SK-N-SH (cell line): ENCODE measurements around the gene ASIC3. TPM values are rescaled to one million over a fixed set of nuclear protein-coding genes. Genes with fewer than 3 reads are reported as not detected.

Experiments
- CTCF ChIA-PET: fragments of 300-600, 350-600 bp; formaldehyde crosslinking; extraction: SDS; loops from one replicate; lab custom pipeline; 2021; lab: Yijun Ruan, JAX
- POLR2A ChIA-PET: fragments of 350-600 bp; sonication (Branson Sonifier 250); formaldehyde crosslinking; extraction: SDS; loops from one replicate; lab custom pipeline; 2020; ENCODE audit warnings: antibody characterized with exemption, inconsistent platforms; lab: Yijun Ruan, JAX
- DNase-seq: peaks from one replicate; pipeline ENCODE4 v3.0.0; 2012
- H2AFZ ChIP-seq: fragments of 200-600 bp; sonication (generic); 2 replicates; pipeline ENCODE4 v1.8.1; 2016; ENCODE audit warnings: antibody characterized with exemption, mild to moderate bottlenecking, low read depth
- H3F3A ChIP-seq: fragments of 200-600 bp; sonication (generic); replicated peaks from 2 replicates; pipeline ENCODE3; 2016; ENCODE audit warnings: antibody characterized with exemption, mild to moderate bottlenecking; ENCODE audit not compliant: insufficient read depth
- H3K27ac ChIP-seq, 2 experiments: fragments of 200-500 bp in 1 of 2; fragments of 200-600 bp in 1 of 2; sonication (Bioruptor generic) in 1 of 2; sonication (generic), shearing (Covaris generic) in 1 of 2; 2 replicates each; pipeline versions ENCODE4 v1.5.1 to v1.6.1; 2014 to 2016; ENCODE audit warnings: low read depth in 2 of 2, inconsistent platforms in 1 of 2, low read length in 1 of 2, mild to moderate bottlenecking in 1 of 2, mixed read lengths in 1 of 2
- H3K27me3 ChIP-seq: fragments of 200-600 bp; sonication (generic), shearing (Covaris generic); 2 replicates; pipeline ENCODE4 v1.6.1; 2016; ENCODE audit warnings: mixed run types; ENCODE audit not compliant: insufficient read depth
- H3K36me3 ChIP-seq, 2 experiments: fragments of 200-500 bp in 1 of 2; fragments of 200-600 bp in 1 of 2; sonication (Bioruptor generic) in 1 of 2; sonication (generic) in 1 of 2; replicated peaks in 1 of 2; 2 replicates each; pipeline versions ENCODE3 to v1.5.1; 2014 to 2016; ENCODE audit warnings: low read length in 1 of 2, mild to moderate bottlenecking in 1 of 2; ENCODE audit not compliant: insufficient read depth in 2 of 2, control insufficient read depth in 1 of 2
- H3K4me1 ChIP-seq, 2 experiments: fragments of 200-500 bp in 1 of 2; fragments of 200-600 bp in 1 of 2; sonication (Bioruptor generic) in 1 of 2; sonication (generic), shearing (Covaris generic) in 1 of 2; 2 replicates each; pipeline versions ENCODE4 v1.5.1 to v1.6.1; 2014 to 2016; ENCODE audit warnings: low read depth in 1 of 2, low read length in 1 of 2, mixed run types in 1 of 2; ENCODE audit not compliant: insufficient read depth in 2 of 2, control insufficient read depth in 1 of 2
- H3K4me2 ChIP-seq: fragments of 200-600 bp; sonication (generic), shearing (Covaris generic); 2 replicates; pipeline ENCODE4 v1.6.1; 2017; ENCODE audit warnings: mixed run types
- H3K4me3 ChIP-seq, 2 experiments: fragments of 200-500 bp in 1 of 2; fragments of 200-600 bp in 1 of 2; sonication (Bioruptor generic) in 1 of 2; sonication (generic), shearing (Covaris generic) in 1 of 2; 2 replicates each; pipeline versions ENCODE4 v1.5.1 to v1.8.1; 2014 to 2016; ENCODE audit warnings: low read depth in 2 of 2, inconsistent platforms in 1 of 2, low read length in 1 of 2, mild to moderate bottlenecking in 1 of 2, mixed read lengths in 1 of 2, moderate library complexity in 1 of 2
- H3K79me2 ChIP-seq: fragments of 200-600 bp; sonication (generic); 2 replicates; pipeline ENCODE4 v1.8.1; 2017; ENCODE audit warnings: mild to moderate bottlenecking; ENCODE audit not compliant: insufficient read depth
- H3K9ac ChIP-seq: fragments of 200-600 bp; sonication (generic); 2 replicates; pipeline ENCODE4 v1.6.1; 2017; ENCODE audit warnings: mixed run types
- H3K9me2 ChIP-seq: fragments of 200-600 bp; sonication (generic); 2 replicates; pipeline ENCODE4 v1.6.1; 2017; ENCODE audit warnings: mixed run types
- H3K9me3 ChIP-seq: fragments of 200-600 bp; sonication (generic); 2 replicates; pipeline ENCODE4 v1.6.1; 2017; ENCODE audit warnings: mixed run types, mild to moderate bottlenecking, moderate library complexity
- H4K20me1 ChIP-seq: fragments of 200-600 bp; sonication (generic); 2 replicates; pipeline ENCODE4 v1.6.1; 2017; ENCODE audit warnings: mild to moderate bottlenecking, mixed run types; ENCODE audit not compliant: insufficient read depth
- CHD2 ChIP-seq: fragments of 150-350 bp; IDR thresholded peaks from 2 replicates; pipeline ENCODE4 v1.6.1; 2018; ENCODE audit warnings: low read length; ENCODE audit not compliant: partially characterized antibody
- EZH2phosphoT487 ChIP-seq: fragments of 200-600 bp; sonication (generic); IDR thresholded peaks from 2 replicates; pipeline ENCODE4 v1.6.1; 2017; ENCODE audit warnings: low read depth, mixed run types, mild to moderate bottlenecking, antibody characterized with exemption, moderate library complexity, borderline replicate concordance
- FOSL2 ChIP-seq: IDR thresholded peaks from 2 replicates; pipeline ENCODE4 v1.4.0; 2012; ENCODE audit warnings: low read depth, mild to moderate bottlenecking, moderate library complexity, borderline replicate concordance
- GABPA ChIP-seq: IDR thresholded peaks from 2 replicates; pipeline ENCODE4 v1.4.0; 2012; ENCODE audit warnings: low read depth, mild to moderate bottlenecking
- MXI1 ChIP-seq: IDR thresholded peaks from 2 replicates; pipeline ENCODE4 v1.6.1; 2012; ENCODE audit warnings: mild to moderate bottlenecking, low read depth, low read length, improper control_type of control experiment
- NFIC ChIP-seq: IDR thresholded peaks from 2 replicates; pipeline ENCODE4 v1.4.0; 2012; ENCODE audit warnings: borderline replicate concordance
- POLR2AphosphoS5 ChIP-seq: IDR thresholded peaks from 2 replicates; pipeline ENCODE4 v1.6.1; 2012; ENCODE audit warnings: low read depth, low read length
- RAD21 ChIP-seq: IDR thresholded peaks from 2 replicates; pipeline ENCODE4 v1.6.1; 2012; ENCODE audit warnings: mild to moderate bottlenecking, low read length
- RCOR1 ChIP-seq: fragments of 150-350 bp; IDR thresholded peaks from 2 replicates; pipeline ENCODE4 v1.6.1; 2017; ENCODE audit warnings: antibody characterized with exemption, low read length
- RXRA ChIP-seq: IDR thresholded peaks from 2 replicates; pipeline ENCODE4 v1.4.0; 2012; ENCODE audit warnings: low read depth, mild to moderate bottlenecking, borderline replicate concordance
- SIN3A ChIP-seq: IDR thresholded peaks from 2 replicates; pipeline ENCODE4 v1.6.1; 2012; ENCODE audit warnings: low read depth, mild to moderate bottlenecking, low read length, moderate library complexity, borderline replicate concordance
- SMC3 ChIP-seq: IDR thresholded peaks from 2 replicates; pipeline ENCODE4 v1.6.1; 2012; ENCODE audit warnings: low read depth, low read length, improper control_type of control experiment
- TCF12 ChIP-seq: IDR thresholded peaks from 2 replicates; pipeline ENCODE4 v1.4.0; 2012
- YY1 ChIP-seq: IDR thresholded peaks from 2 replicates; pipeline ENCODE4 v1.4.0; 2012; ENCODE audit warnings: low read depth, mild to moderate bottlenecking
- WGBS: methylation state at CpG from one replicate; pipeline ENCODE4 v1.1.6; 2017; ENCODE audit warnings: low lambda C conversion rate; 5-methylcytosine and 5-hydroxymethylcytosine counted together
- polyA plus RNA-seq, 3 experiments: library from polyadenylated mRNA; depleted of rRNA; stranded (reverse); fragments of >200 nt; gene quantifications; 2 replicates each; pipeline ENCODE4 v1.2.3, GENCODE V29; 2012
- TF ChIP-seq, protein P1 (sequence below): fragments of 200-600 bp; sonication (generic); IDR thresholded peaks from 2 replicates; pipeline ENCODE4 v1.6.1; 2017; ENCODE audit warnings: antibody characterized with exemption, mild to moderate bottlenecking, moderate library complexity
- TF ChIP-seq, protein P2 (sequence below): fragments of 150-350 bp; IDR thresholded peaks from 2 replicates; pipeline ENCODE4 v1.6.1; 2016; ENCODE audit warnings: mild to moderate bottlenecking, low read depth, low read length
- TF ChIP-seq, protein P3 (sequence below): IDR thresholded peaks from 2 replicates; pipeline ENCODE4; 2012
- TF ChIP-seq, protein P4 (sequence below): IDR thresholded peaks from 2 replicates; pipeline ENCODE4 v1.4.0; 2012; ENCODE audit warnings: low read depth
- TF ChIP-seq, protein P5 (sequence below): IDR thresholded peaks from 2 replicates; pipeline ENCODE4 v1.4.0; 2012; ENCODE audit warnings: low read depth, borderline replicate concordance

The ASIC3 gene
- polyA plus RNA-seq, 1 of the 3 experiments (the other 2 are of a cell fraction): 4.5 TPM

DNA sequence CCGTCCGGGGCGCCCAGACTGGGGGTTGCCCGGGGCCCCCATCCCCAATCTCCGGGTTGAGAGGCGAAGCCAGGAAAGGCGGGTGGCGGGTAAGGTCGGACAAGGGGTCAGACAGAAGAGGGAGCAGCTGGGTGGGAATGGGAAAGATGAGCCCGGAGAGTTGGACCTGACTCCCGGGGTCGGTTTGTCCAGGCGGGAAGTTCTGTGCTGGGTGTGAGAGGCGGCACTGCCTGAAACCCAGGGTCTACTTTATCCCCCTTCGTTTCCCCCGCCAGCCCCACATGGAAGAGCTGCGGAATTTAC lies 11.7 kb downstream of the ASIC3 start:
- no peaks in the 10 kb centered on the region for H3K27me3 ChIP-seq
- no peaks in the 10 kb centered on the region for H3K9me2 ChIP-seq
- H3K27ac ChIP-seq: peak overlapping the region; percentile 95 to 99
- TF ChIP-seq EZH2phosphoT487 (no peak), SIN3A (0 out of 2 replicates have a peak, but pooled peaks have one; percentile 14), SMC3 (peak; percentile 2; the same call in 1 of the 2 replicates)
- TF ChIP-seq, protein P1, sequence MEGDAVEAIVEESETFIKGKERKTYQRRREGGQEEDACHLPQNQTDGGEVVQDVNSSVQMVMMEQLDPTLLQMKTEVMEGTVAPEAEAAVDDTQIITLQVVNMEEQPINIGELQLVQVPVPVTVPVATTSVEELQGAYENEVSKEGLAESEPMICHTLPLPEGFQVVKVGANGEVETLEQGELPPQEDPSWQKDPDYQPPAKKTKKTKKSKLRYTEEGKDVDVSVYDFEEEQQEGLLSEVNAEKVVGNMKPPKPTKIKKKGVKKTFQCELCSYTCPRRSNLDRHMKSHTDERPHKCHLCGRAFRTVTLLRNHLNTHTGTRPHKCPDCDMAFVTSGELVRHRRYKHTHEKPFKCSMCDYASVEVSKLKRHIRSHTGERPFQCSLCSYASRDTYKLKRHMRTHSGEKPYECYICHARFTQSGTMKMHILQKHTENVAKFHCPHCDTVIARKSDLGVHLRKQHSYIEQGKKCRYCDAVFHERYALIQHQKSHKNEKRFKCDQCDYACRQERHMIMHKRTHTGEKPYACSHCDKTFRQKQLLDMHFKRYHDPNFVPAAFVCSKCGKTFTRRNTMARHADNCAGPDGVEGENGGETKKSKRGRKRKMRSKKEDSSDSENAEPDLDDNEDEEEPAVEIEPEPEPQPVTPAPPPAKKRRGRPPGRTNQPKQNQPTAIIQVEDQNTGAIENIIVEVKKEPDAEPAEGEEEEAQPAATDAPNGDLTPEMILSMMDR: 0 out of 2 replicates have a peak, but pooled peaks have one; percentile 13
- peak overlapping the region; percentile 85 for H3K4me2 ChIP-seq
- peak overlapping the region; percentile 66 to 99 for H3K4me3 ChIP-seq
- POLR2A ChIA-PET: interaction anchor here (0.7 to 1.5 kb wide), 4 partner anchors 21 to 90 kb away, joined by 3 to 7 read pairs (median 5); partner anchors contain the start of genes ABCB8 and FASTK
- DNase-seq: no peak
- no peaks in the 10 kb centered on the region for H3F3A ChIP-seq
- WGBS: under 1% methylated on average over 14 of the region's 17 CpGs
- peak overlapping the region; percentile 84 for H3K9ac ChIP-seq
- H3K4me1 ChIP-seq: peaks cover 28 to 50% of the 10 kb centered on the region in 2 experiments
- H4K20me1 ChIP-seq: peaks cover 40% of the 10 kb centered on the region
- H3K36me3 ChIP-seq: peaks cover 25 to 31% of the 10 kb centered on the region in 2 experiments
- no peak overlapping the region for H2AFZ ChIP-seq
- no peaks in the 10 kb centered on the region for H3K9me3 ChIP-seq
- CTCF ChIA-PET: interaction anchor here (0.6 to 12.2 kb wide), 24 partner anchors 11 to 162 kb away, joined by 3 to 126 read pairs (median 5); partner anchors contain the start of genes ABCB8, ASIC3, FASTK and TMUB1
- peaks cover 74% of the 10 kb centered on the region for H3K79me2 ChIP-seq

DNA sequence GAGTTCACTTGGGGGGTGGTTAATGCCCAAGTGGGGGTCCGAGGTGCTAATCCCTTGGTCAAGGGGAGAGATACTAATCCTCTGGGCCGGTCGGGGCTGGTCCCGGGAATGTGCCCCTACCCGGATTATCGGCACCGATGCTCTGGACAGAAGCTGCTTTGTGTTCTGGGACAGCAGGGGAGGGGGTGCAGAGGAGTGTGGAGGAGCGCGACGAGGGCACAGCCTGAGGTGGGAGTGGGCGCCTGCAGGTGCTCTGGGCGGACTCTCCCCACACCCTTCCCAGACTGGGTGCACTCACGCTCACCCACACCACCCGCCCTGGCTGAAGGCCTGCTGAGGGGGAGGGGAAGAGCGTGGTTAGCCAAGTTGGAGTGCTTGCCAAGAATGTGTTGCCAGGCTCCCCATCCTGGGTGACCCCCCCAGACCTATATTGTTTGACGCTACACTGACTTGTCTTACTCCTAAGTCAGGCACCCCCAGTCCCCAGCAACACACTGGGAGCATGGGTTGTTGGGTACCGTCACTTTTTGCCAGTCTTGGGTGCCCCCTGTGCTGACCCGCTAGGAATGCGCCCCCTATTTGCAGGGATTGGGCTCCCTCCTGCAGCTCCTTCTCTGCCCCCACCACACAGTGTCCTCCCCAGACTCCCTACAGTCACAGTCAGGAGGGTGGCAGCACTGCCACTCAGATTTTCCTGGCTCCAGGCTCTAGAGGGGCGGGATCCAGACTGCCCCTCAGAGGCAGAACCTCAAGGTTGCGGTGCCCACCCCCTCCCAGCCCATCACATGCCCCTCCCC lies 12.3 kb downstream of the ASIC3 start:
- Histone ChIP-seq H3K36me3 (peaks cover 25 to 33% of the 10 kb centered on the region in 2 experiments), H3K9me2 (no peaks in the 10 kb centered on the region), H3K4me2 (peak overlapping the region; percentile 85), H3K4me1 (peaks cover 28 to 49% of the 10 kb centered on the region in 2 experiments), H3K9ac (peak overlapping the region; percentile 84), H3K4me3 (peak overlapping the region; percentile 66 to 99), H3K79me2 (peaks cover 77% of the 10 kb centered on the region), H3K9me3 (no peaks in the 10 kb centered on the region), H3F3A (no peaks in the 10 kb centered on the region), H4K20me1 (peaks cover 40% of the 10 kb centered on the region), H3K27ac (peak overlapping the region; percentile 95 to 99), H2AFZ (no peak overlapping the region), H3K27me3 (no peaks in the 10 kb centered on the region)
- DNase-seq: peak; percentile 80
- WGBS: 3% methylated on average over 16 of the region's 21 CpGs
- POLR2A ChIA-PET: interaction anchor here (0.7 to 1.5 kb wide), 4 partner anchors 20 to 90 kb away, joined by 3 to 7 read pairs (median 5); partner anchors contain the start of genes ABCB8 and FASTK
- CTCF ChIA-PET: interaction anchor here (0.6 to 12.2 kb wide), 29 partner anchors 12 to 183 kb away, joined by 3 to 126 read pairs (median 4); partner anchors contain the start of genes ABCB8, ASIC3, FASTK and TMUB1
- TF ChIP-seq EZH2phosphoT487 (no peak), RCOR1 (no peak), YY1 (no peak), FOSL2 (no peak), TCF12 (peak; percentile 42; the same call in 1 of the 2 replicates), SMC3 (peak; percentile 1; the same call in 1 of the 2 replicates), RAD21 (no peak), POLR2AphosphoS5 (peak; percentile 31; the same call in 1 of the 2 replicates), MXI1 (peak; percentile 27; the same call in 1 of the 2 replicates), RXRA (no peak; the same call in 1 of the 2 replicates), NFIC (peak; percentile 97), CHD2 (peak; percentile 82), GABPA (no peak)
- TF ChIP-seq, protein P2, sequence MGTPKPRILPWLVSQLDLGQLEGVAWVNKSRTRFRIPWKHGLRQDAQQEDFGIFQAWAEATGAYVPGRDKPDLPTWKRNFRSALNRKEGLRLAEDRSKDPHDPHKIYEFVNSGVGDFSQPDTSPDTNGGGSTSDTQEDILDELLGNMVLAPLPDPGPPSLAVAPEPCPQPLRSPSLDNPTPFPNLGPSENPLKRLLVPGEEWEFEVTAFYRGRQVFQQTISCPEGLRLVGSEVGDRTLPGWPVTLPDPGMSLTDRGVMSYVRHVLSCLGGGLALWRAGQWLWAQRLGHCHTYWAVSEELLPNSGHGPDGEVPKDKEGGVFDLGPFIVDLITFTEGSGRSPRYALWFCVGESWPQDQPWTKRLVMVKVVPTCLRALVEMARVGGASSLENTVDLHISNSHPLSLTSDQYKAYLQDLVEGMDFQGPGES: no peak
- TF ChIP-seq, protein P3, sequence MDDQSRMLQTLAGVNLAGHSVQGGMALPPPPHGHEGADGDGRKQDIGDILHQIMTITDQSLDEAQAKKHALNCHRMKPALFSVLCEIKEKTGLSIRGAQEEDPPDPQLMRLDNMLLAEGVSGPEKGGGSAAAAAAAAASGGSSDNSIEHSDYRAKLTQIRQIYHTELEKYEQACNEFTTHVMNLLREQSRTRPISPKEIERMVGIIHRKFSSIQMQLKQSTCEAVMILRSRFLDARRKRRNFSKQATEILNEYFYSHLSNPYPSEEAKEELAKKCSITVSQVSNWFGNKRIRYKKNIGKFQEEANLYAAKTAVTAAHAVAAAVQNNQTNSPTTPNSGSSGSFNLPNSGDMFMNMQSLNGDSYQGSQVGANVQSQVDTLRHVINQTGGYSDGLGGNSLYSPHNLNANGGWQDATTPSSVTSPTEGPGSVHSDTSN: peak; percentile 38; the same call in 1 of the 2 replicates
- TF ChIP-seq, protein P4, sequence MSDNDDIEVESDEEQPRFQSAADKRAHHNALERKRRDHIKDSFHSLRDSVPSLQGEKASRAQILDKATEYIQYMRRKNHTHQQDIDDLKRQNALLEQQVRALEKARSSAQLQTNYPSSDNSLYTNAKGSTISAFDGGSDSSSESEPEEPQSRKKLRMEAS: peak; percentile 65
- TF ChIP-seq, protein P5, sequence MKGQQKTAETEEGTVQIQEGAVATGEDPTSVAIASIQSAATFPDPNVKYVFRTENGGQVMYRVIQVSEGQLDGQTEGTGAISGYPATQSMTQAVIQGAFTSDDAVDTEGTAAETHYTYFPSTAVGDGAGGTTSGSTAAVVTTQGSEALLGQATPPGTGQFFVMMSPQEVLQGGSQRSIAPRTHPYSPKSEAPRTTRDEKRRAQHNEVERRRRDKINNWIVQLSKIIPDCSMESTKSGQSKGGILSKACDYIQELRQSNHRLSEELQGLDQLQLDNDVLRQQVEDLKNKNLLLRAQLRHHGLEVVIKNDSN: no peak
